PFSK-1 (cell line): ENCODE results near the gene FAM110A.

ENCODE experiments used
- FOXP2 ChIP-seq: optimal IDR thresholded peaks from 2 replicates; pipeline ENCODE3; 2011; ENCODE audit warnings: borderline replicate concordance, control low read depth, inconsistent platforms; ENCODE audit not compliant: insufficient read depth; ENCODE audit errors: extremely low read length, extremely low read depth
- POLR2AphosphoS5 ChIP-seq: IDR thresholded peaks from 2 replicates; pipeline ENCODE4 v1.6.1; 2012; ENCODE audit warnings: low read depth, mild to moderate bottlenecking, control low read depth, low read length, moderate library complexity
- SIN3A ChIP-seq: IDR thresholded peaks from 2 replicates; pipeline ENCODE4 v1.6.1; 2012; ENCODE audit warnings: mild to moderate bottlenecking, low read length, moderate library complexity, borderline replicate concordance; ENCODE audit not compliant: insufficient read depth
- TAF1 ChIP-seq: IDR thresholded peaks from 2 replicates; pipeline ENCODE4 v1.6.1; 2012; ENCODE audit warnings: low read length, control low read depth, borderline replicate concordance; ENCODE audit not compliant: insufficient read depth
- TF ChIP-seq, protein P1 (sequence below), 2 experiments: IDR thresholded peaks; 2 replicates each; pipeline versions ENCODE4 v1.6.1 to v1.8.0; 2011 to 2012; ENCODE audit warnings: low read depth in 2 of 2, low read length in 2 of 2, control low read depth in 1 of 2, inconsistent platforms in 1 of 2, mild to moderate bottlenecking in 1 of 2, moderate library complexity in 1 of 2; ENCODE audit not compliant: insufficient read depth in 1 of 2

The FAM110A gene

GRCh38 chr20:824490-824889, 9.0 kb upstream of the FAM110A start:
- TF ChIP-seq SIN3A (no peak), FOXP2 (no peak), TAF1 (no peak), POLR2AphosphoS5 (no peak)
- TF ChIP-seq, protein P1, sequence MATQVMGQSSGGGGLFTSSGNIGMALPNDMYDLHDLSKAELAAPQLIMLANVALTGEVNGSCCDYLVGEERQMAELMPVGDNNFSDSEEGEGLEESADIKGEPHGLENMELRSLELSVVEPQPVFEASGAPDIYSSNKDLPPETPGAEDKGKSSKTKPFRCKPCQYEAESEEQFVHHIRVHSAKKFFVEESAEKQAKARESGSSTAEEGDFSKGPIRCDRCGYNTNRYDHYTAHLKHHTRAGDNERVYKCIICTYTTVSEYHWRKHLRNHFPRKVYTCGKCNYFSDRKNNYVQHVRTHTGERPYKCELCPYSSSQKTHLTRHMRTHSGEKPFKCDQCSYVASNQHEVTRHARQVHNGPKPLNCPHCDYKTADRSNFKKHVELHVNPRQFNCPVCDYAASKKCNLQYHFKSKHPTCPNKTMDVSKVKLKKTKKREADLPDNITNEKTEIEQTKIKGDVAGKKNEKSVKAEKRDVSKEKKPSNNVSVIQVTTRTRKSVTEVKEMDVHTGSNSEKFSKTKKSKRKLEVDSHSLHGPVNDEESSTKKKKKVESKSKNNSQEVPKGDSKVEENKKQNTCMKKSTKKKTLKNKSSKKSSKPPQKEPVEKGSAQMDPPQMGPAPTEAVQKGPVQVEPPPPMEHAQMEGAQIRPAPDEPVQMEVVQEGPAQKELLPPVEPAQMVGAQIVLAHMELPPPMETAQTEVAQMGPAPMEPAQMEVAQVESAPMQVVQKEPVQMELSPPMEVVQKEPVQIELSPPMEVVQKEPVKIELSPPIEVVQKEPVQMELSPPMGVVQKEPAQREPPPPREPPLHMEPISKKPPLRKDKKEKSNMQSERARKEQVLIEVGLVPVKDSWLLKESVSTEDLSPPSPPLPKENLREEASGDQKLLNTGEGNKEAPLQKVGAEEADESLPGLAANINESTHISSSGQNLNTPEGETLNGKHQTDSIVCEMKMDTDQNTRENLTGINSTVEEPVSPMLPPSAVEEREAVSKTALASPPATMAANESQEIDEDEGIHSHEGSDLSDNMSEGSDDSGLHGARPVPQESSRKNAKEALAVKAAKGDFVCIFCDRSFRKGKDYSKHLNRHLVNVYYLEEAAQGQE (IDR thresholded peaks at IDR 0.05; ENCODE audit: insufficient read depth in 1 of 2, low read depth in 2 of 2, low read length in 2 of 2), result no peak

DNA sequence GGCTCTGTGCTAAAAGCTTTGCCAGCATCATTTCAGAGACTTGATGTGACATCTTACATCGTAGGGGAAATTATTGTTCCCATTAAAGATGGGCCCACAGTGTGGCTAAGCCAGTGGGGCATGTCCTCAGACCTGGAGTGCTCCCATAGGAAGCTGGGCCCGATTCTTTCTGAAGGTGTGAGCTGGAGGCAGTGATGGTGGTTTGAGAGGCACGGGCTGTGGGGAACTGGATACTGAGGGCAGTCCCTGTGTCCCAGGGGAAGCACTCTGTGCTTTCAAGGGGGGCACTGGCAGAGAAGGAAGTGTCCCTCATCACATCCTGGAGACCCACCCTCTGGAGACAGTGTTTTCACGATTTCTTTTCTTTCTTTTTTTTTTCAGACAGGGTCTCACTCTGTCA, 8.6 kb upstream of the FAM110A start:
- TF ChIP-seq FOXP2, result no peak
- TF ChIP-seq SIN3A, result no peak
- TF ChIP-seq, protein P1 (IDR thresholded peaks at IDR 0.05; ENCODE audit: insufficient read depth in 1 of 2, low read depth in 2 of 2, low read length in 2 of 2), result no peak
- no peak for TF ChIP-seq POLR2AphosphoS5
- TF ChIP-seq TAF1, result no peak

DNA sequence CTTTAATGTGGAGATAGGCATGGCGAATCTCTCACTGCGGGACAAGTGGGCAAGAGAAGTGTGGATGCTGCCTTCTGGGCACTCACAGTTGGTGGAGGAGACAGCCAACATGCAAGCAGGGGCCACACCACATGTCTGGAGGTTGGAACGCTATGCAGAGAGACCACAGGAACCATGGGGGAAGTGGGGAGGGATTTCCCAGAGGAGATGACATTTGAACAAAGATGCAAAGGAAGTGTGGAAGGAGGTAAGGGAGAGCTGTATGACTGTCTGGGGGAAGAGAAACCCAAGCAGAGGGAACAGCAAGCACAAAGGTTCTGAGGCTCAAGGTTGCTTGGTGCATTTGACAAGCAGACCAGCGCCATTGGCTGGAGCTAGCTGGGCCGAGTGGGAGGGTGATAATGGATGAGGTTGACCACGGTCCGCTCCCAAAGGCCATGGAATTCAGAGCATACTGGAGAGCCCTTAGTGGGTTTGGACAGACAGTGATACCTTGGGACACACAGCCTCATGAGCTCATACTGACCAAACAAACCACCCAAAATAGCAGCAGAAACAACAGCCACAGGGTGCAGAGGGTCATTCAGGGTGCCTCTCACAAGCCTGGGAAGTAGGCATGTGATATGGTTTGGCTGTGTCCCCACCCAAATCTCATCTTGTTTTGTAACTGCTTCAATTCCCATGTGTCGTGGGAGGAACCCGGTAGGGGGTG, 7.6 kb upstream of the FAM110A start:
- TF ChIP-seq, protein P1 (IDR thresholded peaks at IDR 0.05; ENCODE audit: insufficient read depth in 1 of 2, low read depth in 2 of 2, low read length in 2 of 2), result no peak
- TF ChIP-seq SIN3A (no peak), POLR2AphosphoS5 (no peak)

DNA sequence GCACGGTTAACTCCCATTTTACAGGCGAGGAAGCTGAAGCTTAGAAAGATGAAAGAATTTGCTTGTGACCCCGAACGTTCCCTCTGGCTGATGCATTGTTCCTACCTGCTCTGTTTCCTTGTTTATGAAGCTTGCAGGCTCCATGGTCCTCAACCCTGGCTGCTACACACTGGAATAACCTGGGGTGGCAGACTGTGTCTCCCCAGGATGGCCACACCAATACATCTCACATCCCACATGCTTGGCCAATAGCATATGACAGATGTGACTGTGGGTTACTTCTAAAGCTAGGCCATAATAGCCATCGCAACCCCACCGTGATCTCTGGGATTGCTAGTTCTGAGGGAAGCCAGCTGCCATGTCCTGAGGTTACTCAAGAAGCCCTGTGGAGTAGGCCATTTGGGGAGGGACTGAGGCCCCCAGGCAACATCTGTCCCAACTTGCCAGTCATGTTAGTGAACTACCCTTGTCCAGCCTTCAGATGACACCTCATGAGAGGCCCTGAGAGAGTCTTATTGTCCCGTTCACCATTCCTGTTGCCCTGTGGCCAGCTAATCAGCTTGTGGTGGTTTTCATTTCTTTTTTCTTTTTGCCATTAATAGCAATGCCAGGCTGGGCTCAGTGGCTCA, 6.7 kb upstream of the FAM110A start:
- no peak for TF ChIP-seq POLR2AphosphoS5
- TF ChIP-seq, protein P1 (IDR thresholded peaks at IDR 0.05; ENCODE audit: insufficient read depth in 1 of 2, low read depth in 2 of 2, low read length in 2 of 2), result no peak
- no peak for TF ChIP-seq SIN3A
- no peak for TF ChIP-seq FOXP2
- no peak for TF ChIP-seq TAF1

- no peak for TF ChIP-seq FOXP2
- TF ChIP-seq, protein P1 (IDR thresholded peaks at IDR 0.05; ENCODE audit: insufficient read depth in 1 of 2, low read depth in 2 of 2, low read length in 2 of 2), result no peak
- no peak for TF ChIP-seq SIN3A
- TF ChIP-seq TAF1, result no peak
- TF ChIP-seq POLR2AphosphoS5, result no peak
These were observed 4.5 kb upstream of the FAM110A start for GRCh38 chr20:828987-829386.
